ENCODE data around the gene SMIM45.

- no peak for TF ChIP-seq CTCF (IDR thresholded peaks at IDR 0.05)
- no peak for TF ChIP-seq EP300 (IDR thresholded peaks at IDR 0.05)
- TF ChIP-seq POLR2A (IDR thresholded peaks at IDR 0.05), result no peak
These were observed 44.2 kb upstream of the SMIM45 start for GRCh38 chr22:41907436-41908401.

All from ovary (tissue), 3 donors.